Activated naive CD8-positive, alpha-beta T cell treated with anti-CD3 and anti-CD28 coated beads, Interleukin-2, amount 50 U/mL, for 24 hours (primary cell): ENCODE measurements around the gene PHF23.

Experiments
- ATAC-seq: fragments of 150-1000 bp; cut with Tn5 transposase; one replicate; pipeline ENCODE4 v1.10.0; 2021
- DNase-seq: peaks from one replicate; pipeline ENCODE4 v3.0.0; 2021
- H3K27ac Mint-ChIP-seq: one replicate; pipeline ENCODE4 v1.8.0; 2021; ENCODE audit warnings: mild to moderate bottlenecking, mixed read lengths
- H3K27me3 Mint-ChIP-seq: one replicate; pipeline ENCODE4 v1.8.0; 2021; ENCODE audit warnings: mixed read lengths
- H3K36me3 Mint-ChIP-seq: one replicate; pipeline ENCODE4 v1.8.0; 2021; ENCODE audit warnings: low read depth, mixed read lengths
- H3K4me1 Mint-ChIP-seq: one replicate; pipeline ENCODE4 v1.8.0; 2021; ENCODE audit warnings: mixed read lengths
- H3K4me3 Mint-ChIP-seq: one replicate; pipeline ENCODE4 v1.8.0; 2021; ENCODE audit warnings: mild to moderate bottlenecking, moderate library complexity, mixed read lengths
- H3K9me3 Mint-ChIP-seq: one replicate; pipeline ENCODE4 v1.8.0; 2021; ENCODE audit warnings: mixed read lengths

PHF23 gene

DNA sequence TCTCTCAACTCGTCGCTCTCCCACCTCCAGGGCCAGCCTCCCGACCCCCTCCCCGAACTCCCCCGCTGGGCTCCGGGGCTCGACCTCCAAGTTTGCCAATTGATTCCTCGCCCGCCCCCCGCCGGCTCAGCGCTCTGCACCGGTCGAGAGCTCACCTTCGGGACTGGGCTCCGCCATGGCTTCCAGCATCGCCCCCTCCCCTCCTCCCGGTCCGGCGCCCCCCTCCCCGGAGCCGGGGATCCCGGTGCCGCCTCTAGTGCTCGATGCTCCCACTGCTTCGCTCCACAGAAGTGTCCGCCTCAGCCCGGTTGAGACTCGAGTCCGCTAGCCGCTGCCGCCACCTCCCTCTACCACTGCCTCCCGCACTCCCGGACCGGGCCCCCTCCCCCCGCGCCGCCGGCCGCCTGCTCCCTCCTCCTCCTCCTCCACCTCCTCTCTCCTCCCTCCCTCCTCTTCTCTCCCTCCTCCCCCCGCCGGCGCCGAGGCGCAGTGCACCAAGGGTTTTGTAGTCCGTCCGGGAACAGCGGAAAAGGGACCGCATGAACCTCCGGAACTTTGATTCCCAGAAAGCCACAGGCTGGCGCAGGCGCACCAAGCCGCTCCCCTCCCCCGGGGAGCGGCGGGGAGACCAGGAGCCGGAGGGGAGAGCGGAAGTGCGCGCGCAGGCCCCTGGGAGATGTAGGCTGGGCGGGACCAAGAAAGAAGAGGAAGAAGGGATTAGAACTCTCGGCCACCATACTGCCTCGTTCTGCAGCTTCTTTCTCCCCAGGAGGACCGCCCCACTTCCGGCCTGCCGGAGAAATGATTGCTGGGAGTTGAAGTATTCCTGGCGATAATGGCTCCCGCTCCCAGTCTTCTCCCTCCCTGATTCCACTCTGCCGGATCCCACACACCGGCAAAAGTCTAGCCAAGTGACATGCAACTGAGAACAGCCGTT lies at the start of gene PHF23:
Gene PHF23, minus strand, starts transcription at position 367 of the 937 bp plus-strand sequence. Its CDS starts 178 bp downstream, at position 189.
- H3K27me3 Mint-ChIP-seq = peaks cover 3% of the 10 kb centered on the region
- H3K9me3 Mint-ChIP-seq = no peaks in the 10 kb centered on the region
- DNase-seq = peak; percentile 98
- H3K27ac Mint-ChIP-seq = peak within 1 kb of the TSS; percentile 97
- peaks cover 67% of the 10 kb centered on the region for H3K4me1 Mint-ChIP-seq
- peaks cover 40% of the 10 kb centered on the region for H3K36me3 Mint-ChIP-seq
- ATAC-seq = peak; percentile 68
- H3K4me3 Mint-ChIP-seq = peak within 1 kb of the TSS; percentile 88

DNA sequence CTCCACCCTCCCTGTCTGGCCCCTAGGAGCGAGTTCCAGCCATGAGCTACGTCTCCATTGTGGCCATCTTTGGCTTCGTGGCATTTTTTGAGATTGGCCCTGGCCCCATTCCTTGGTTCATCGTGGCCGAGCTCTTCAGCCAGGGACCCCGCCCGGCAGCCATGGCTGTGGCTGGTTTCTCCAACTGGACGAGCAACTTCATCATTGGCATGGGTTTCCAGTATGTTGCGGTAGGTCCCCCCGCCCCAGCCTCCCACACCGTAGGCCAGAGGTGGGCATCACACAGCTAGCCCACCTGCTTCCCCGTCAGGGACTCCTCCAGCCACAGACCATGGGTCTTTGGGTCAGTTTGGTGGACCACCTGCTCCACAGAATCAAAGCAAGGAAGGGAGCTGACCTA lies 46.4 kb upstream of the PHF23 start:
- no peak for DNase-seq
- H3K9me3 Mint-ChIP-seq = no peaks in the 10 kb centered on the region
- no peak overlapping the region for H3K4me3 Mint-ChIP-seq
- H3K27ac Mint-ChIP-seq = no peak overlapping the region
- no peak for ATAC-seq
- H3K4me1 Mint-ChIP-seq = peaks cover 16% of the 10 kb centered on the region
- peaks cover 19% of the 10 kb centered on the region for H3K27me3 Mint-ChIP-seq
- H3K36me3 Mint-ChIP-seq = no peaks in the 10 kb centered on the region

DNA sequence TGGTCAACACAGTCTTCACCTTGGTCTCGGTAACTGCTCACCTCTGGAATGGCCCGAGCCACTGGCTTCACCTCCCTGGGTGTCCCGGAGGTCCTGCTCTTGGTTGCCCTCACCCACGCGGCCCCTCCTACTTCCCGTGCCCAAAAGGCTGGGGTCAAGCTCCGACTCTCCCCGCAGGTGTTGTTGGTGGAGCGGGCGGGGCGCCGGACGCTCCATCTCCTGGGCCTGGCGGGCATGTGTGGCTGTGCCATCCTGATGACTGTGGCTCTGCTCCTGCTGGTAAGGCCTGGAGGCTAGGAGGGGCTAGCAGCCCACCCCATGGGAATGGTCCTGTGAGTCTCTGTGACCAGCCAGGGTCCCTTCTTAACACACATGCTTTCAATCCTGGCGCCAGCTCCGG lies 45.7 kb upstream of the PHF23 start:
- Mint-ChIP-seq H3K36me3 (no peaks in the 10 kb centered on the region), H3K4me3 (no peak overlapping the region), H3K4me1 (peaks cover 18% of the 10 kb centered on the region), H3K9me3 (no peaks in the 10 kb centered on the region), H3K27ac (no peak overlapping the region), H3K27me3 (peaks cover 19% of the 10 kb centered on the region)
- DNase-seq (no peak), ATAC-seq (no peak)

DNA sequence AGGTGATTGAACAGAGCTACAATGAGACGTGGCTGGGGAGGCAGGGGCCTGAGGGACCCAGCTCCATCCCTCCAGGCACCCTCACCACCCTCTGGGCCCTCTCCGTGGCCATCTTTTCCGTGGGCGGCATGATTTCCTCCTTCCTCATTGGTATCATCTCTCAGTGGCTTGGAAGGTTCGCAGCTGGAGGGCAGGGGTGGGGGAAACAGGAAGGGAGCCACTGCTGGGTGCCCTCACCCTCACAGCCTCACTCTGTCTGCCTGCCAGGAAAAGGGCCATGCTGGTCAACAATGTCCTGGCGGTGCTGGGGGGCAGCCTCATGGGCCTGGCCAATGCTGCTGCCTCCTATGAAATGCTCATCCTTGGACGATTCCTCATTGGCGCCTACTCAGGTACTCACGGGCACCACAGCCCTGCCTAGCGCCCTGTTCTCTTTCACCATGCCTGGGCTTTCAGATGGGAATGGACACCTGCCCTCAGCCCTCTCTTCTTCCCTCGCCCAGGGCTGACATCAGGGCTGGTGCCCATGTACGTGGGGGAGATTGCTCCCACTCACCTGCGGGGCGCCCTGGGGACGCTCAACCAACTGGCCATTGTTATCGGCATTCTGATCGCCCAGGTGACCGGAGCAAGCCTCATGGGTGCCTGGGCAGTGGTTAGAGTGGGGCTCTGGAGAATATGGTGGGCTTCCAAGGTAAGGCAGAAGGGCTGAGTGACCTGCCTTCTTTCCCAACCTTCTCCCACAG lies 44.4 kb upstream of the PHF23 start:
- H3K4me3 Mint-ChIP-seq = no peak overlapping the region
- no peaks in the 10 kb centered on the region for H3K9me3 Mint-ChIP-seq
- H3K27ac Mint-ChIP-seq = no peak overlapping the region
- peaks cover 19% of the 10 kb centered on the region for H3K27me3 Mint-ChIP-seq
- ATAC-seq (no peak), DNase-seq (no peak)
- H3K36me3 Mint-ChIP-seq = no peaks in the 10 kb centered on the region
- H3K4me1 Mint-ChIP-seq = peaks cover 18% of the 10 kb centered on the region

DNA sequence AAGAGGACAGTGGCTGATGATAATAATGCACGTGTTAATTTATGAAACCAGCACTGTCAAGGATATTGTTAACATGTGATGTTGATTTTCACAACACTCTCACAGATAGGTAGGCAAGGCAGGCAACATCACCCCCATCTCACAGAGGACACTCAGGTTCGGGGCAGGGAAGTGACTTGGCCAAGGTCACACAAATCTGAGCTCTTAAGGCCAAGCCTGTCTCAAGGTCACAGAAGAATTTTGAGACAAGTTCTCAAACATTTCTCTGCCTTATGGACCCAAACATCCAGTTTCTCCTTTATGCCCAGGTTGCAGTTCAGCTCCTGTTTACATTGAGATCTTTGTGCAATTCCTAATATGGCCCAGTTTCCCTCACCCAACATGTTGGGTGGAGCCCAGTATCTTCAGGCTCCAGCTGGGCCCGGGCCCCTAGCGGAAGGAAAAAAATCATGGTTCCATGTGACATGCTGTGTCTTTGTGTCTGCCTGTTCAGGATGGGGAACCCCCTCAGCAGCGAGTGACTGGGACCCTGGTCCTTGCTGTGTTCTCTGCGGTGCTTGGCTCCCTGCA lies 43.6 kb upstream of the PHF23 start:
- no peaks in the 10 kb centered on the region for H3K36me3 Mint-ChIP-seq
- peaks cover 18% of the 10 kb centered on the region for H3K4me1 Mint-ChIP-seq
- ATAC-seq (no peak), DNase-seq (peak; percentile 19)
- peak overlapping the region; percentile 42 for H3K4me3 Mint-ChIP-seq
- H3K9me3 Mint-ChIP-seq = no peaks in the 10 kb centered on the region
- H3K27ac Mint-ChIP-seq = no peak overlapping the region
- H3K27me3 Mint-ChIP-seq = peaks cover 17% of the 10 kb centered on the region

DNA sequence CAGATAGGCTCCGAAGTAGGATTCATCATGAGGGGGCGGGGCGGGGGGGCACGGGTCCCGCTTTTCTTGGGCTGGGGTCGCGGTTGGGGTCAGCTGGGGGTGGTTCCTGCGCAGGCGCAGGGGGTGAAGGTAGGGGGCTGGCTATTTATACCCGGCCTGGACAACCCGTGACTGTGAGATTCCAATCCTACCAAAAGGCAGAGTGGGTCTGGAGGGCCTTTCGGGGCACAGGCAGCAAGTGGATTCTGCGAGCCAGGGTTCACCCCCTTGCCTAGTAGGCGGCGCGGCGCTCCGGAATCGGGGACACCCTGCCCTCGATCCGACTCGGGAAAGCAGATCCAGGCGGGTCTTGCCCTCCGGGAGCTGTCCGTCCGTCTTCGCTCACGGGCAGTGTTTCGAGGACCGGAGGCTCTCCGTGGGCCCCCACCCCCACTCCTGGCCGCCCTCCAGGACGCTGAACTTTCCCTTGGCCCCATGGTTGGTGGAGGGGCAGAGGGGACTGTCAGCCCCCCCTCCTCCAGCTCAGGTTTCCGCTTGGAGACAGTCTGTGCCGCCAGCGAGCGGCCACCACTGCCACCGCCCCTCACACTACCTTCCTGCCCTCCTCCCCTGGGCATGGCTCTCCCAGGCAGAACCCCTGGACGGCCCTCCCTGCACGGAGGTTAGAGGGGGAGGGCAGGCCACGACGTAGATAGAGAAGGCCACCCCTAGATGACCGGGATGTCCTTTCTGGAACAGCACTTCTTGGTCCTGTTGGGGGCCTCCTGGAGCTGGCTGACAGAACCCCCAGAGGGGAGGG lies 42.9 kb upstream of the PHF23 start:
- no peak for ATAC-seq
- Mint-ChIP-seq H3K27ac (no peak overlapping the region), H3K27me3 (peaks cover 17% of the 10 kb centered on the region), H3K4me3 (peak overlapping the region; percentile 73), H3K4me1 (peaks cover 18% of the 10 kb centered on the region), H3K36me3 (no peaks in the 10 kb centered on the region), H3K9me3 (no peaks in the 10 kb centered on the region)
- peak; percentile 13 for DNase-seq

DNA sequence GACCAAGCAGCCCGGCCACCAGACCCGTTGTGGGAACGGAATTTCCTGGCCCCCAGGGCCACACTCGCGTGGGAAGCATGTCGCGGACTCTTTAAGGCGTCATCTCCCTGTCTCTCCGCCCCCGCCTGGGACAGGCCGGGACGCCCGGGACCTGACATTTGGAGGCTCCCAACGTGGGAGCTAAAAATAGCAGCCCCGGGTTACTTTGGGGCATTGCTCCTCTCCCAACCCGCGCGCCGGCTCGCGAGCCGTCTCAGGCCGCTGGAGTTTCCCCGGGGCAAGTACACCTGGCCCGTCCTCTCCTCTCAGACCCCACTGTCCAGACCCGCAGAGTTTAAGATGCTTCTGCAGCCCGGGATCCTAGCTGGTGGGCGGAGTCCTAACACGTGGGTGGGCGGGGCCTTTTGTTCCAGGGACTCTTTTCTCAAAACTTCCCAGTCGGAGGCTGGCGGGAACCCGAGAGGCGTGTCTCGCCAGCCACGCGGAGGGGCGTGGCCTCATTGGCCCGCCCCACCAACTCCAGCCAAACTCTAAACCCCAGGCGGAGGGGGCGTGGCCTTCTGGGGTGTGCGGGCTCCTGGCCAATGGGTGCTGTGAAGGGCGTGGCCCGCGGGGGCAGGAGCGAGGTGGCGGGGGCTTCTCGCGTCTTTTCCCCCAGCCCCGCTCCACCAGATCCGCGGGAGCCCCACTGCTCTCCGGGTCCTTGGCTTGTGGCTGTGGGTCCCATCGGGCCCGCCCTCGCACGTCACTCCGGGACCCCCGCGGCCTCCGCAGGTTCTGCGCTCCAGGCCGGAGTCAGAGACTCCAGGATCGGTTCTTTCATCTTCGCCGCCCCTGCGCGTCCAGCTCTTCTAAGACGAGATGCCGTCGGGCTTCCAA lies 42.1 kb upstream of the PHF23 start, which contains the start of gene SLC2A4:
Gene SLC2A4, plus strand, starts transcription at position 645 of the 879 bp plus-strand sequence. Its CDS starts 217 bp downstream, at position 862.
- H3K27me3 Mint-ChIP-seq = peaks cover 17% of the 10 kb centered on the region
- peaks cover 18% of the 10 kb centered on the region for H3K4me1 Mint-ChIP-seq
- no peaks in the 10 kb centered on the region for H3K36me3 Mint-ChIP-seq
- H3K27ac Mint-ChIP-seq = peak within 1 kb of the TSS; percentile 67
- no peaks in the 10 kb centered on the region for H3K9me3 Mint-ChIP-seq
- peak within 1 kb of the TSS; percentile 73 for H3K4me3 Mint-ChIP-seq
- ATAC-seq = peak; percentile 64
- DNase-seq = peak; percentile 94

DNA sequence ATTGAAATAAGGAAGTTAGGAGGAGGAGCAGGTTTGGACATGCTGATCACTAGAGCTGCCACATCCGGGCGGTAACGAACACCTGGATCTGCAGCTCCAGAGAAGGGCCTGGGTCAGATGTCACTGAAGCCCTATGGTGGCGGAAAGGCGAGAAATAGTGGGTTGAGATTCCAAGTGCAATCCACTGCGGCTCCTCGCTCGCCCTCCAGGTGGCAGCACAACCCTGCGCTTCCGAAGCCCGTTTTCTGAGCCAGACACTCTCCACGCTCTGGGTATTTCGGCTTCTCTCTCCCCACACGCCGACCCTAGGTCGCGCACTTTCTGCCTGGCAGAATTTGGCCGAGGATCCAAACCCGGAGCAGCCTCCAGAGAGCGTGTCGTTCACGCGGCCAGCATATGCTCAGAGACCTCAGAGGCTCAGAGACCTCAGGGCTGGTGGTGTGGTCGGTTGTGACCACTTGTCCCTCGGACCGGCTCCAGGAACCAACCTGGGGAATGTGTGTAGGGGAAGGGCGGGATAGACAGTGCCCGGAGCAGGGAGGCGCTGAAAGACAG lies 41.3 kb upstream of the PHF23 start:
- peak overlapping the region; percentile 57 for H3K27ac Mint-ChIP-seq
- peaks cover 17% of the 10 kb centered on the region for H3K27me3 Mint-ChIP-seq
- peaks cover 18% of the 10 kb centered on the region for H3K4me1 Mint-ChIP-seq
- DNase-seq (peak; percentile 90), ATAC-seq (peak; percentile 86)
- H3K9me3 Mint-ChIP-seq = no peaks in the 10 kb centered on the region
- H3K4me3 Mint-ChIP-seq = peak overlapping the region; percentile 73
- H3K36me3 Mint-ChIP-seq = no peaks in the 10 kb centered on the region

DNA sequence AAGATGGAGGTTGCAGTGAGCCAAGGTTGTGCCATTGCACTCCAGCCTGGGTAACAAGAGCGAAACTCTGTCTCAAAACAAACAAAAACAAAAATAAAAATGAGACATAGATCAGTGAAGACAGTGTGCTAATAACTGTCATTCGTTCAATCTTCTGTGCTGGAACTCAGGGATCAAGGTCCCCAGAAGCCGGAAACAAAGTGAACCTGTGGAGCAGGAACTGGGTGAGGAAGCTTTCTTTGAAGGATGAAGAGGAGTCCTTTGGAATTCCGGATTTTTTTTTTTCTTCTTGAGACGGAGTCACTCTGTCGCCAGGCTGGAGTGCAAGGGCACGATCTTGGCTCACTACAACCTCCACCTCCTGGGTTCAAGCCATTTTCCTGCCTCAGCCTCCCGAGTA lies 40.2 kb upstream of the PHF23 start:
- H3K27ac Mint-ChIP-seq = no peak overlapping the region
- DNase-seq (no peak), ATAC-seq (no peak)
- H3K36me3 Mint-ChIP-seq = no peaks in the 10 kb centered on the region
- H3K4me1 Mint-ChIP-seq = peaks cover 18% of the 10 kb centered on the region
- H3K27me3 Mint-ChIP-seq = peaks cover 17% of the 10 kb centered on the region
- H3K4me3 Mint-ChIP-seq = no peak overlapping the region
- H3K9me3 Mint-ChIP-seq = no peaks in the 10 kb centered on the region

DNA sequence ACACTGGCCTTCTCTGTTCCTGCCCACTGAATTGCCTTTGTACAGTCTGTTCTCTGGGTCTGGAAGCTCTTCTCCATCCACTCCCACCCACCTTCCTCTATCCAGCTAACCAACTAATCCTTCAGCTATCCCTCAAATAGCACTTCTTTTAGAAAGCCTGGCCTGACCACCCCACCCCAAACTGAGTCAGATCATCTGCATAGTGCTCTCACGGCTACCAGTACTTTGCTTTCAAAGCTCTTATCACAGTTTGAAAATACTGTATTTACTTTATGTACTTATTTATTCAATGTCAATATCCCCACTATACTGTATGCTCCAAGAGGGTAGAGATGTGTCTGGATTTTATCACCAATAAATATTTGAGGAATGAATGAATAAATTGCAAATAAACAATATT lies 27.5 kb upstream of the PHF23 start:
- H3K4me3 Mint-ChIP-seq = no peak overlapping the region
- DNase-seq (no peak), ATAC-seq (no peak)
- H3K4me1 Mint-ChIP-seq = peaks cover 25% of the 10 kb centered on the region
- no peaks in the 10 kb centered on the region for H3K36me3 Mint-ChIP-seq
- H3K27ac Mint-ChIP-seq = no peak overlapping the region
- peaks cover 21% of the 10 kb centered on the region for H3K27me3 Mint-ChIP-seq
- H3K9me3 Mint-ChIP-seq = no peaks in the 10 kb centered on the region

DNA sequence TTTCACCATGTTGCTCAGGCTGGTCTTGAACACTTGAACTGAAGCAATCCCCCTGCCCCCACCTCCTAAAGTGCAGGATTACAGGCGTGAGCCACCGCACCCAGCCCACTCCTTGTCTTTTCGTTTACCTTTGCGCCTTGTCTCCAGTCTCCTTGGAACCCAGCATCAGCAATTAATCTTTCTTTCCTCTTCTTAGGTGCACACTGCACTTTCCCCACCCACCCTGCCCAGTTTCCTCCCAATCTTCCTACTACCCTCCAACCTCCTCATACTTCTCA lies 24.5 kb upstream of the PHF23 start:
- peaks cover 21% of the 10 kb centered on the region for H3K27me3 Mint-ChIP-seq
- DNase-seq (no peak), ATAC-seq (no peak)
- H3K36me3 Mint-ChIP-seq = peaks cover 5% of the 10 kb centered on the region
- no peak overlapping the region for H3K27ac Mint-ChIP-seq
- H3K4me3 Mint-ChIP-seq = peak overlapping the region; percentile 19
- peaks cover 36% of the 10 kb centered on the region for H3K4me1 Mint-ChIP-seq
- no peaks in the 10 kb centered on the region for H3K9me3 Mint-ChIP-seq

DNA sequence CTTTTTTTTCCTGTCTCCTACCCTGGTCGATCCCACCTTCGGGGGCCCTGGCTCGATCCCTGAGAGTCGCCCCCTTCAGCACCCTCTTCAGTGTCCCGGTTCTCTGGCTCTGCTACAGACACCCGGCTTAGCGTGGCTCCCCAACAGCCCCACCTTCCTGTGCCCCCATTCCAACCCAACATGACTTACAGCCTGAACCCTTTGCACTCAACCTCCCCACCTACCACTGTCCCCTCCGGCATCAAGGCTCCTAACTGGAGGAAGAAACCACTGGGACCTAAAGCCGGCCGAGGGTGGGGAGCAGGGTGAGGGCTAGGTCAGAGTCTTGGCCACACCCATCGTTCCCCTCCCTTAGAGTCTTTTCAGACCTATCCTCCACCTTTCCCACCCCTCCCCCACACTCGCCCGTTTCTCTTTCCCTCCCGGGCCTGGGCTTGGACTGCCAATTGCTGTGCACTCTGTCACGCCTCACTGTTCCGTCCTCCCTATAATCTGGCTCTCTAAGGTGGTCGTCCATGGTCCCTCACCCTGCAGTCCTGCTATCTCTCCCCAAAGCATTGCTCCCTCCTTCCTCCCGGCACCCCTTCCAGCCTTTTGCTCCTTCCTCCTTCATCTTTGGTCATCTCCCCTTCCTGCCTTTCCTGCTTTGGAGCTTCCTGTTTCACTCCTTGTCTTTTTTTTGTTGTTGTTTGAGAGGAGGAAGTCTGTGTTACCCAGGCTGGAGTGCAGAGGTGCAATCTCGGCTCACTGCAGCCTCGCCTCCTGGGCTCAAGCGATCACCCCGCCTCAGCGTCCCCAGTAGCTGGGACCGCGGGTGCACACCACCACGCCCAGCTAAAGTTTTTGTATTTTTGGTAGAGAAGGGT lies 23.9 kb upstream of the PHF23 start:
- Mint-ChIP-seq H3K4me1 (peaks cover 36% of the 10 kb centered on the region), H3K27me3 (peaks cover 21% of the 10 kb centered on the region), H3K36me3 (peaks cover 8% of the 10 kb centered on the region), H3K4me3 (peak overlapping the region; percentile 57), H3K9me3 (no peaks in the 10 kb centered on the region), H3K27ac (peak overlapping the region; percentile 52)
- DNase-seq (no peak), ATAC-seq (peak; percentile 15)
